Epithelial cell of esophagus (primary cell): ENCODE results near the gene TMEM184C.

ENCODE experiments used
- DNase-seq: peaks from one replicate; pipeline ENCODE4 v3.0.0; 2010; ENCODE audit warnings: low read depth
- H3K4me3 ChIP-seq: 2 replicates; pipeline ENCODE4 v1.5.1; 2011; ENCODE audit warnings: mild to moderate bottlenecking, low read length, control low read depth
- TF ChIP-seq, protein P1 (sequence below): IDR thresholded peaks from 2 replicates; pipeline ENCODE4 v1.5.1; 2011; ENCODE audit warnings: low read depth, mild to moderate bottlenecking, low read length, control low read depth, inconsistent platforms; ENCODE audit not compliant: insufficient read depth; ENCODE audit errors: missing control alignments

The TMEM184C gene

DNA sequence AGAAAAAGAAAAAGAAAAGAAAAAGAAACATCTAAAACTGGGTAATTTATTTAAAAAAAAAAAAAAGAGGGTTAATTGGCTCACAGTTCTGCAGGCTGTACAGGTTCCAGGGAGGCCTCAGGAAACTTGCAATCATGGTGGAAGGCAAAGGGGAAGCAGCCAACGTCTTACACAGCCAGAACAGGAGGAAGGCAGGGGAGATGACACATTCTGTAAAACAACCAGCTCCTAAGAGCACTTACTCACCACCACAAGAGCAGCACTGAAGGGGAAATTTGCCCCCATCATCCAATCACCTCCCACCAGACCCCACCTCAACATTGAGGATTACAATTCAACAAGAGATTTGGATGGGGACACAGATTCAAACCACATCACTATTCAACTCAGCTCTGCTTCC is 36.8 kb upstream of the TMEM184C start:
- no peak overlapping the region for H3K4me3 ChIP-seq
- DNase-seq = peak; percentile 70
- TF ChIP-seq, protein P1, sequence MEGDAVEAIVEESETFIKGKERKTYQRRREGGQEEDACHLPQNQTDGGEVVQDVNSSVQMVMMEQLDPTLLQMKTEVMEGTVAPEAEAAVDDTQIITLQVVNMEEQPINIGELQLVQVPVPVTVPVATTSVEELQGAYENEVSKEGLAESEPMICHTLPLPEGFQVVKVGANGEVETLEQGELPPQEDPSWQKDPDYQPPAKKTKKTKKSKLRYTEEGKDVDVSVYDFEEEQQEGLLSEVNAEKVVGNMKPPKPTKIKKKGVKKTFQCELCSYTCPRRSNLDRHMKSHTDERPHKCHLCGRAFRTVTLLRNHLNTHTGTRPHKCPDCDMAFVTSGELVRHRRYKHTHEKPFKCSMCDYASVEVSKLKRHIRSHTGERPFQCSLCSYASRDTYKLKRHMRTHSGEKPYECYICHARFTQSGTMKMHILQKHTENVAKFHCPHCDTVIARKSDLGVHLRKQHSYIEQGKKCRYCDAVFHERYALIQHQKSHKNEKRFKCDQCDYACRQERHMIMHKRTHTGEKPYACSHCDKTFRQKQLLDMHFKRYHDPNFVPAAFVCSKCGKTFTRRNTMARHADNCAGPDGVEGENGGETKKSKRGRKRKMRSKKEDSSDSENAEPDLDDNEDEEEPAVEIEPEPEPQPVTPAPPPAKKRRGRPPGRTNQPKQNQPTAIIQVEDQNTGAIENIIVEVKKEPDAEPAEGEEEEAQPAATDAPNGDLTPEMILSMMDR = no peak

DNA sequence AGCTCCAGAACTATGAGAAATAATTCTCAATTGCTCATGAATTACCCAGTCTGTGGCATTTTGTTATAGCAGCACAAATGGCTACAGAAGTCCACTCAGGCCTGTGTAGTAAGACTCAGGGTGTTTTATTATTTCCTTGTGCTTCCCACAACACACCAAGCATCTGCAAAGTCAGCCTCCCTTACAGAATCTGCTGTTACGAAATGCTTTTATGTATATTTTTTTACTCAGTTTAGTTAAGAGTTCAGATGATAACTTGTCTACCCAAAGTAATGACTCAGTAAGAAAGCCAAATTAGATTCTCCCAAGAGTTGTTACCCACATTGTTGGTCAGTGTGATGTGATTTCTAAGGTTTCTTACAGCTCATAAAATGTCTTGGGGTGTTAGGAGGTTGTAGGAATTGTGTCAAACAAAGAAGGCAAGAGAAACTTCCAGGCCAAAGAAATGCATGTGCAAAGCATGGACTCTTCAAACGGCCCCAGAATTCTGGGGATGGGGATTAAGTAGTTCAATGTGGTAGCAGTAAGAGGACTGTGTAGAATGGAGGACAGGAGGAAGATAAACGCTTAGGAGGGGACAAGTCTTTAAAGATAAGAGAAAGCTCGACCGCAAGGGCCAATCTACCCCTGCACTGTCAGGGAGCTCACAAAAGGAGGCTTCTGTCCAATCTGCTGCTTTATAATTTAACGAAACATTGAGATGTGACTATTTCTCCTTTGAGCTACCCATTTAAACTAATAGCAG is 35.4 kb upstream of the TMEM184C start:
- no peak overlapping the region for H3K4me3 ChIP-seq
- TF ChIP-seq, protein P1 = no peak
- no peak for DNase-seq

DNA sequence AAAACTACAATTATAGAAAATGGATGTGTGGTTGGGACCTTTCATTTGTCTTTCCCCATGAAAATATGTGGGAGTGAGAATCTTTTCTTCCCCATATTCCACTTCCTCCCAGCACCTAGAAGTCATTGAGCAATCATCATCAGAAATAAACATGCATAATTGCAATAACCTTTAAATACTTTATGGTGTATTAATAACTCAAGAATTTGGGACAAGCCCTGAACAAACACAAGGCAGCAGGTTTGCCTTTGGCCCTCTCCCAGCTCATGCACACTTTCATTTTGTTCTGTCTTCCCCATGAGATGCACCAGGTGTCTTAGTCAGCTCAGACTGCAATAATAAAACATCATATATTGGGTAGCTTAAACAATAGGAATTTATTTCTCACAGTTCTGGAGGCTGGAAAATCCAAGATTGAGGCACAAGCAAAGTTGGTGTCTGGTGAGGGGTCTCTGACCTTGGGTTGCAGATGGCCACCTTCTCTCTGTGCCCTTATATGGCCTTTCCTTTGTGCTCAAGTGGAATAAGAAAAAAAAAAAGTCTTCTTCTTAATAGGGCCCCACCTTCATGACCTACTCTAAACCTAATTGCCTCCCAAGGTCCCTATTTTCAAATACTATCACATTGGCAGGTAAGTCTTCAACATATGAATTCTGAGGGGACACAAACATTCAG is 34.7 kb upstream of the TMEM184C start:
- DNase-seq = peak; percentile 97
- TF ChIP-seq, protein P1 = no peak
- no peak overlapping the region for H3K4me3 ChIP-seq

DNA sequence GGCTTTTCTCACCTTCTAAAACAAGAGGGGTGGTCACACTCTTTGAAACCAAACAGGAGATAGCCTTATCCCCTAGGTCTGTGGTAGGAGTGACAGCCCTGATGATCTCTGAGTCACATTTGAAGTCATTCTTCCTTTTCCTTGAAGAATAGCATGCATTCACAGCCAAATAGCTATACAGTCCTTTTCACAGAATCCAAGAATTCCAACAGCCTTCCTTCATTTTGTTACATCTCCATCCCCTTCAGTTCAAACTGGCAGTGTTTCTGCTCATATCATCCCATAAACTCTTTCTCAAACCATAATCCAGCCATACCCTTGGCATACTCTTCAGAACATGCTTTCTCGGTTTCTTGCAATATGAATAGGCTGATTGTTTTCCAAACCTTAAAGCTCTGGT is 33.3 kb upstream of the TMEM184C start:
- no peak for DNase-seq
- no peak overlapping the region for H3K4me3 ChIP-seq
- TF ChIP-seq, protein P1 = no peak

DNA sequence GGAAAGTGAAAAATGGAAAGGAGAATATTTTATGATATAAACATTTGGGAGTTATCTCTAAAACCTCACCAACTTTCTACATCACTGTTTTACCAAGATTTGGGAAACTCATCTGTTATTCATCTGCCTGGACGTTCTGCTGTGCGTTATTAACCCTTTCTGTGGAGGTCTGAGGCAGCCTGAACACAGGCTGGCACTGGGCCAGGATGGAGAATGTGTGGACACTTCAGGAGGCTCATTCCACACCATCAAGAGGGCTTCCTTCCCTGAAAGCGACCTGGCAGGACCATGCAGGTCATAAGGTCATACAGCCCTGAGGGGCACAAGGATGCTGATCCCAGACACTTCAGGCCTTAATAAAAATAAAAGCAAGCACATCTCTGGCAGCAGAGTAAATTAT is 31.2 kb upstream of the TMEM184C start:
- TF ChIP-seq, protein P1 = no peak
- H3K4me3 ChIP-seq = no peak overlapping the region
- DNase-seq = no peak

DNA sequence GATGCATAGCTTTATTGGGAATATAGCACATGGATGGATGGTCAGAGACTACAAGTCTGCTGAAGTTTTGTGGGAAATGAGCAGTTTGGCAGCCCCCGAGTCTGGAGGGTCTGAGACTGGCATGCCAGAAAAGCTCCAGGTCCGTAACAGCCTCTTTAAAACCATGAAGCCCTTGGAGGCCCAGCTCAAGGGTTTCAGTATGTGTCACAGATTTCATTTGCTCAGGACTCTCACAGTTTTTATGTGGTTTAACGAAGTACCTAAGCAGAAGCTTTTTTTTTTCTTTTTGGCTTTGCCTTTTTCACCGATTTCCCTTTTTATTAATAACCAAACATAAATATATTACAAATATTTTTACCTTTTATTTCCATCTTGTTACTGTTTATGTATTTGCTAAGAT is 30.6 kb upstream of the TMEM184C start:
- no peak overlapping the region for H3K4me3 ChIP-seq
- TF ChIP-seq, protein P1 = no peak
- DNase-seq = no peak

DNA sequence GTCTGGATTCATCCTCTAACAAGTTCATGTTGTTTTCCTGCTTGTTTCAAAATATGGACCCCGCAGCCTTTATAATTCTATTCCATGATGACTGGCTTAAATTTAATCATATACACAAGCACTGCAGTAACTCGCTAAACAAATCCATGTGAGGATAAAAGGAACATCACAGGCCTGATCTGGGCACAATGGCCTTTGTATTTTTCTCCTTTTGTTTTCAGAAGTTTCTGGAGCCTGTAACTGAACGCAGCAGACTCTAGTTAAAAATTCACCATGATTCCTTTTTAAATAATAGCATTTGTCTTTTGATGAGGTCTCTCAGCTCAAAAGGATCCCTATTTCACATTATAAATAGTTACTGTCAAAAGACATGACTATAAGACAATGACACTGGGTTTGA is 30.2 kb upstream of the TMEM184C start:
- no peak for DNase-seq
- TF ChIP-seq, protein P1 = no peak
- no peak overlapping the region for H3K4me3 ChIP-seq
